Naive thymus-derived CD4-positive, alpha-beta T cell (primary cell): ENCODE measurements around the gene C18orf32. TPM values are rescaled to one million over a fixed set of nuclear protein-coding genes. Genes with fewer than 3 reads are reported as not detected.

Experiments used
- ATAC-seq: fragments of 150-1000 bp; cut with Tn5 transposase; 2 replicates; pipeline ENCODE4 v1.10.0; 2021; ENCODE audit warnings: mild to moderate bottlenecking, moderate library complexity
- CTCF ChIA-PET: fragments of 350-600 bp; sonication (Branson Sonifier 250); formaldehyde crosslinking; loops from one replicate; lab custom pipeline; 2021; ENCODE audit warnings: antibody characterized with exemption; lab: Charles Lee
- POLR2A ChIA-PET: fragments of 350-600 bp; sonication (Branson Sonifier 250); formaldehyde crosslinking; loops from one replicate; lab custom pipeline; 2021; ENCODE audit warnings: antibody characterized with exemption, inconsistent platforms; lab: Charles Lee
- DNase-seq, 9 donors: peaks; one replicate each; pipeline versions ENCODE4 v3.0.0 to v3.0.0-alpha.2; 2020 to 2022; ENCODE audit warnings: mixed read lengths in 1 of 9
- H3K27ac ChIP-seq: one replicate; pipeline ENCODE4 v1.7.0; 2013; ENCODE audit warnings: mild to moderate bottlenecking, low read depth, low read length, moderate library complexity
- H3K27me3 ChIP-seq, 2 donors: one replicate each; pipeline ENCODE4 v1.7.0; 2013; ENCODE audit warnings: low read length in 2 of 2, mild to moderate bottlenecking in 2 of 2, moderate library complexity in 2 of 2; ENCODE audit not compliant: control insufficient read depth in 2 of 2, insufficient read depth in 2 of 2
- H3K36me3 ChIP-seq, 3 experiments: 1 replicate in 2 of 3; 2 replicates in 1 of 3; pipeline ENCODE4 v1.7.0; 2013; ENCODE audit warnings: low read length in 3 of 3, mild to moderate bottlenecking in 3 of 3, moderate library complexity in 1 of 3; ENCODE audit not compliant: insufficient read depth in 3 of 3, control insufficient read depth in 2 of 3
- H3K4me1 ChIP-seq, 2 donors: one replicate each; pipeline ENCODE4 v1.7.0; 2013; ENCODE audit warnings: low read length in 2 of 2, mild to moderate bottlenecking in 2 of 2, moderate library complexity in 1 of 2; ENCODE audit not compliant: control insufficient read depth in 2 of 2, insufficient read depth in 2 of 2
- H3K4me3 ChIP-seq: 2 replicates; pipeline ENCODE4 v1.7.0; 2013; ENCODE audit warnings: mild to moderate bottlenecking, low read length
- H3K9me3 ChIP-seq, 3 experiments: 1 replicate in 2 of 3; 2 replicates in 1 of 3; pipeline ENCODE4 v1.7.0; 2013; ENCODE audit warnings: low read length in 3 of 3; ENCODE audit not compliant: control insufficient read depth in 2 of 3
- H3K27ac Mint-ChIP-seq, 9 donors: one replicate each; pipeline ENCODE4 v1.8.0; 2020 to 2022; ENCODE audit warnings: mixed read lengths in 9 of 9, mild to moderate bottlenecking in 8 of 9, moderate library complexity in 5 of 9, inconsistent platforms in 2 of 9
- H3K27me3 Mint-ChIP-seq, 5 donors: one replicate each; pipeline ENCODE4 v1.8.0; 2021 to 2022; ENCODE audit warnings: mixed read lengths in 5 of 5, mild to moderate bottlenecking in 1 of 5
- H3K36me3 Mint-ChIP-seq, 5 donors: one replicate each; pipeline ENCODE4 v1.8.0; 2020 to 2022; ENCODE audit warnings: mixed read lengths in 5 of 5, mild to moderate bottlenecking in 3 of 5, inconsistent platforms in 1 of 5
- H3K4me1 Mint-ChIP-seq, 7 donors: one replicate each; pipeline ENCODE4 v1.8.0; 2020 to 2022; ENCODE audit warnings: mixed read lengths in 7 of 7, mild to moderate bottlenecking in 3 of 7, inconsistent platforms in 1 of 7
- H3K4me3 Mint-ChIP-seq, 10 donors: one replicate each; pipeline ENCODE4 v1.8.0; 2020 to 2022; ENCODE audit warnings: mild to moderate bottlenecking in 10 of 10, mixed read lengths in 10 of 10, moderate library complexity in 6 of 10, inconsistent platforms in 2 of 10
- H3K9me3 Mint-ChIP-seq, 11 donors: one replicate each; pipeline ENCODE4 v1.8.0; 2020 to 2022; ENCODE audit warnings: mixed read lengths in 11 of 11, mild to moderate bottlenecking in 4 of 11, inconsistent platforms in 1 of 11, moderate library complexity in 1 of 11
- intact Hi-C, 2 donors: fragments of 100-400 bp; cut with micrococcal nuclease; formaldehyde crosslinking; loops; one replicate each; pipeline ENCODE4 v1.15.1; 2023
- polyA plus RNA-seq, 2 donors: library from polyadenylated mRNA; unstranded; fragments of 300-500 nt; fragmentation: Illumina TruSeq; gene quantifications; one replicate each; pipeline ENCODE4 v1.2.3, GENCODE V29; 2021
- total RNA-seq, 6 experiments: library from RNA in 5 of 6; stranded (reverse) in 5 of 6; gene quantifications; 1 replicate in 5 of 6; 2 replicates in 1 of 6; pipeline ENCODE4 v1.2.3 and lab custom pipeline; 2021 to 2026

C18orf32 gene
- total and polyA plus RNA-seq, 7 experiments from 2014 or later: 22.5 to 84.1 (median 49.2) TPM

- ChIA-PET POLR2A (no interaction called here), CTCF (no interaction called here)
- no peaks in the 10 kb centered on the region for H3K9me3 ChIP-seq
- Mint-ChIP-seq H3K27me3 (peaks cover 0 to 25% (median 4%) of the 10 kb centered on the region in 5 donors), H3K4me1 (peaks cover 0 to 1% (median 0%) of the 10 kb centered on the region in 7 donors), H3K4me3 (no peak overlapping the region), H3K27ac (no peak overlapping the region), H3K9me3 (peaks cover 0 to 1% (median 0%) of the 10 kb centered on the region in 11 donors), H3K36me3 (no peaks in the 10 kb centered on the region)
- no peak overlapping the region for H3K4me3 ChIP-seq
- H3K36me3 ChIP-seq: no peaks in the 10 kb centered on the region
- no peaks in the 10 kb centered on the region for H3K27me3 ChIP-seq
- no peak for ATAC-seq
- H3K27ac ChIP-seq: no peak overlapping the region
- no peaks in the 10 kb centered on the region for H3K4me1 ChIP-seq
- no peak for DNase-seq
- intact Hi-C loops: no loop called here
Measured at GRCh38 chr18:49467599-49467998, 19.4 kb downstream of the C18orf32 start.

GRCh38 chr18:49467019-49467563 is 19.9 kb downstream of the C18orf32 start:
- Histone ChIP-seq H3K4me1 (no peaks in the 10 kb centered on the region), H3K36me3 (no peaks in the 10 kb centered on the region), H3K27ac (no peak overlapping the region), H3K4me3 (no peak overlapping the region), H3K9me3 (no peaks in the 10 kb centered on the region), H3K27me3 (no peaks in the 10 kb centered on the region)
- H3K27me3 Mint-ChIP-seq: peaks cover 0 to 25% (median 4%) of the 10 kb centered on the region in 5 donors
- H3K27ac Mint-ChIP-seq: no peak overlapping the region
- H3K4me1 Mint-ChIP-seq: no peaks in the 10 kb centered on the region
- ChIA-PET POLR2A (interaction anchor here (1.3 kb wide), 1 partner anchor 20 kb away, joined by 4 read pairs; the partner anchor contains the start of gene C18orf32), CTCF (interaction anchor here (1.0 kb wide), 1 partner anchor 20 kb away, joined by 3 read pairs; the partner anchor contains the start of gene C18orf32)
- peaks cover 0 to 1% (median 0%) of the 10 kb centered on the region in 11 donors for H3K9me3 Mint-ChIP-seq
- intact Hi-C loops: no loop called here
- no peak for ATAC-seq
- H3K4me3 Mint-ChIP-seq: no peak overlapping the region
- DNase-seq: no peak
- H3K36me3 Mint-ChIP-seq: no peaks in the 10 kb centered on the region

GRCh38 chr18:49464718-49465598 is 22.1 kb downstream of the C18orf32 start:
- Histone ChIP-seq H3K9me3 (no peaks in the 10 kb centered on the region), H3K4me3 (no peak overlapping the region), H3K36me3 (peaks cover 0 to 5% (median 0%) of the 10 kb centered on the region in 3 experiments), H3K4me1 (peaks cover 5 to 8% of the 10 kb centered on the region in 2 donors), H3K27me3 (no peaks in the 10 kb centered on the region), H3K27ac (no peak overlapping the region)
- ATAC-seq: no peak
- Mint-ChIP-seq H3K36me3 (peaks cover 0 to 2% (median 0%) of the 10 kb centered on the region in 5 donors), H3K4me1 (peaks cover 2 to 12% (median 10%) of the 10 kb centered on the region in 7 donors), H3K9me3 (no peaks in the 10 kb centered on the region), H3K4me3 (no peak overlapping the region), H3K27ac (no peak overlapping the region), H3K27me3 (peaks cover 0 to 15% (median 2%) of the 10 kb centered on the region in 5 donors)
- no peak for DNase-seq
- intact Hi-C loops: loop anchor here in 1 of 2 donors (5.0 kb wide), 2 partner anchors 53 to 802 kb away; partner anchors contain the start of gene CFAP53
- CTCF ChIA-PET: interaction anchor here (0.8 kb wide), 1 partner anchor 9 kb away, joined by 3 read pairs; no protein-coding TSS in a partner anchor
- POLR2A ChIA-PET: interaction anchor here (1.5 kb wide), 1 partner anchor 21 kb away, joined by 6 read pairs; the partner anchor contains the start of gene C18orf32

- ChIA-PET POLR2A (interaction anchor here (0.5 to 3.6 kb wide), 4 partner anchors 21 to 81 kb away, joined by 6 to 31 read pairs (median 8); partner anchors contain the start of gene C18orf32), CTCF (interaction anchor here (1.5 kb wide), 1 partner anchor 11 kb away, joined by 3 read pairs; no protein-coding TSS in a partner anchor)
- intact Hi-C loops: loop anchor here in 1 of 2 donors (5.0 kb wide), 2 partner anchors 49 to 806 kb away; partner anchors contain the start of gene CFAP53
- H3K27ac ChIP-seq: no peak overlapping the region
- H3K36me3 Mint-ChIP-seq: peaks cover 0 to 6% (median 0%) of the 10 kb centered on the region in 5 donors
- H3K27ac Mint-ChIP-seq: peak overlapping the region in 5 of 9 donors; percentile 13 to 98 (median 89)
- H3K4me3 Mint-ChIP-seq: peak overlapping the region; percentile 14 to 95 (median 93)
- peaks cover 25 to 45% (median 38%) of the 10 kb centered on the region in 7 donors for H3K4me1 Mint-ChIP-seq
- DNase-seq (no peak), ATAC-seq (no peak)
- H3K4me1 ChIP-seq: peaks cover 14 to 25% of the 10 kb centered on the region in 2 donors
- H3K9me3 Mint-ChIP-seq: no peaks in the 10 kb centered on the region
- peaks cover 0 to 7% (median 0%) of the 10 kb centered on the region in 5 donors for H3K27me3 Mint-ChIP-seq
- no peaks in the 10 kb centered on the region for H3K9me3 ChIP-seq
- peaks cover 0 to 5% (median 0%) of the 10 kb centered on the region in 3 experiments for H3K36me3 ChIP-seq
- no peaks in the 10 kb centered on the region for H3K27me3 ChIP-seq
- no peak overlapping the region for H3K4me3 ChIP-seq
Measured at GRCh38 chr18:49461602-49461977, 25.4 kb downstream of the C18orf32 start.

GRCh38 chr18:49460976-49461601 is 25.9 kb downstream of the C18orf32 start:
- ChIA-PET CTCF (interaction anchor here (0.6 to 1.5 kb wide), 3 partner anchors 10 to 846 kb away, joined by 3 to 4 read pairs (median 3); no protein-coding TSS in a partner anchor), POLR2A (interaction anchor here (0.5 to 3.6 kb wide), 6 partner anchors 22 to 351 kb away, joined by 3 to 31 read pairs (median 8); partner anchors contain the start of gene C18orf32)
- Mint-ChIP-seq H3K9me3 (no peaks in the 10 kb centered on the region), H3K36me3 (peaks cover 0 to 6% (median under 1%) of the 10 kb centered on the region in 5 donors), H3K4me3 (peak overlapping the region; percentile 88 to 95 (median 93)), H3K27me3 (peaks cover 0 to 7% (median 0%) of the 10 kb centered on the region in 5 donors), H3K4me1 (peaks cover 25 to 50% (median 40%) of the 10 kb centered on the region in 7 donors), H3K27ac (peak overlapping the region; percentile 87 to 98 (median 94))
- no peak for DNase-seq
- ATAC-seq: peak; percentile 19
- intact Hi-C loops: loop anchor here (1.0 to 5.0 kb wide), 7 partner anchors 26 to 827 kb away; partner anchors contain the start of genes C18orf32 (in 2 of the 2), RPL17 (in 2 of the 2), ACAA2 (in 1 of the 2) and CFAP53 (in 1 of the 2)
- peaks cover 0 to 5% (median 0%) of the 10 kb centered on the region in 3 experiments for H3K36me3 ChIP-seq
- H3K27me3 ChIP-seq: no peaks in the 10 kb centered on the region
- peak overlapping the region; percentile 80 for H3K27ac ChIP-seq
- H3K4me1 ChIP-seq: peaks cover 14 to 26% of the 10 kb centered on the region in 2 donors
- H3K9me3 ChIP-seq: no peaks in the 10 kb centered on the region
- H3K4me3 ChIP-seq: peak overlapping the region; percentile 86
